AG04450 (cell line): ENCODE results near the gene ZNF454. TPM values are rescaled to one million over a fixed set of nuclear protein-coding genes. Genes with fewer than 3 reads are reported as not detected.

ENCODE experiments used
- CTCF ChIA-PET: fragments of 300-600, 350-600 bp; formaldehyde crosslinking; extraction: SDS; loops from one replicate; lab custom pipeline; 2022; ENCODE audit warnings: antibody characterized with exemption, inconsistent platforms; lab: Charles Lee
- POLR2A ChIA-PET: fragments of 350-600 bp; formaldehyde crosslinking; extraction: SDS; loops from one replicate; lab custom pipeline; 2021; ENCODE audit warnings: antibody characterized with exemption, inconsistent platforms; lab: Yijun Ruan, JAX
- DNase-seq: peaks from one replicate; pipeline ENCODE4 v3.0.0-alpha.2; 2011; ENCODE audit warnings: low read depth, low spot score
- H3K27ac ChIP-seq: one replicate; pipeline ENCODE4 v1.5.1; 2012; ENCODE audit warnings: low read depth, low read length, control low read depth
- H3K27me3 ChIP-seq: one replicate; pipeline ENCODE4 v1.6.0; 2012; ENCODE audit warnings: low read length; ENCODE audit not compliant: control insufficient read depth, insufficient read depth
- H3K4me3 ChIP-seq: 2 replicates; pipeline ENCODE4 v1.5.1; 2011; ENCODE audit warnings: mild to moderate bottlenecking, low read depth, low read length, control low read depth
- H3K9me3 ChIP-seq: 2 replicates; pipeline ENCODE4 v1.5.1; 2012; ENCODE audit warnings: low read length; ENCODE audit not compliant: control insufficient read depth, insufficient read depth
- CTCF ChIP-seq: IDR thresholded peaks from 2 replicates; pipeline ENCODE4 v1.5.1; 2011; ENCODE audit warnings: low read depth, low read length, control low read depth, inconsistent platforms
- polyA plus RNA-seq: library from polyadenylated mRNA; depleted of rRNA; stranded (reverse); fragments of >200 nt; gene quantifications from 2 replicates; pipeline ENCODE4 v1.2.3, GENCODE V29; 2011

The ZNF454 gene
- polyA plus RNA-seq, 1 experiment: 0.57 TPM

DNA sequence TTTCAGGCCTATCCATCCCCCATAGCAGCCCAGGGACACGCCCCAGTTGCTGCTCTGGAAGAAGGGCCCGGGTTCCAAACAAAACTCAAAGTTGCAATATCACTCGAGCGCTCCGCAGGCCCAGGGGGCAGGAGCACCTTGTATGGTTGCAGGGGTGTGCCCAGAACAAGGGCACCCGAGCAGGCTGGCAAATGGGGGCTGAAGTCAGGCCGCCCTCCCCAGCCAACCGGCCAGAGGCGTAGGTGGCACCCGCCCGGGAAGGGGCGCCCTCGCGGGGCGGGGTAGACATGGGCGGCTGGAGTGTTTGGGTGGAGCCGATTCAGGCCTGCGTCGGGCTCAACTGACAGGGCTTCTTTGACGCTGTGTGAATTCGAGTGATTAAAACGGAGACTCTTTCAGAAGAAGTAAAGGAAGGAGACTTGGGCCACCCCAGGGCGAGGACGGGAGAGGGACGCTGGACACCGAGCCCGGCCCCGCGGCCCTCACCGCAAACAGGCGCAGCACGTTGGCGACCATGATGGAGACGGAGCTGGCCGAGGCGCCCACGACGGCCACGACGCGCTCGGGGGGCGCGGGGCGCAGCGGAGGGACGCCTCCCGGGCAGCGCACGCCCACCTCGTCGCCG is 53.1 kb downstream of the ZNF454 start:
- Histone ChIP-seq H3K9me3 (peaks cover 90% of the 10 kb centered on the region), H3K27ac (no peak overlapping the region), H3K27me3 (no peaks in the 10 kb centered on the region), H3K4me3 (no peak overlapping the region)
- DNase-seq: no peak
- ChIA-PET CTCF (no interaction called here), POLR2A (no interaction called here)
- no peak for TF ChIP-seq CTCF

DNA sequence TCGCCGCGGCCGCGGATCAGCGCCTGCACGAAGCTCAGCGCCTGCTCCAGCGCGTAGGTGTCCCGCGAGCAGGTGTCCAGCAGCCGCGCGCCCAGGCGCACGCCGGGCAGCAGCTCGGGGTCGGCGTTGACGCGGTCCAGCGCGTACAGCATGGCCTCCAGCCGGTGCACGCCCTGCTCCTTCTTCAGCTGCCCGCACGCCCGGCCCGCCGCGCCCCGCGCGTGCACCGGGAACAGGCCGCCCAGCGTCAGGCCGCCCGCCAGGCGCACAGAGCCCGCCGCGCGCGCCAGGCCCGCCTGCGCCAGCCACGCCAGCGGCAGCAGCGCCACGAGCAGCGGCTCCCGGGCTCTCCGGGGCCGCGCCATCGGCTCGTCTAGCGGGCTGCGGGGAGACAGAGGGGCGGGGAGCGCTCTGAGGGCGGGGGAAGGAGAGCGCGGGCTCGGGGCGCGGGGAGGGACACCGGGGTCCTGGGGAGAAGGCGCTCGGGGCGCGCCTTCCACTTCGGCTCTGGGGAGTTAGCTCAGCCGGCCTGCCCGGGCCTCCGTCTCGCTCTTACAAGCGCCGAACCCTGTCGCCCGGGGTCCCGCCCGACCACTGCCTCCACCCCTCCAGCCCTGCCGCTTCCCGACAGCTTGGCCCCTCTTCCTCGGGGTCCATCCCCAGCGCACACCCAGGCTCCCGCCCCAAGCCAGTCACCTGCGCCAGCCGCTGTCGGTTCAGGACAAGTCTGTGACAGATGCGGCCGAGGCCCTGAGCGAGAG is 53.8 kb downstream of the ZNF454 start, which contains the start of gene GRM6:
GRM6 (minus strand) TSS at position 741 of the 761 bp plus-strand sequence; CDS start at position 365, 376 bp downstream.
- Histone ChIP-seq H3K9me3 (peaks cover 90% of the 10 kb centered on the region), H3K27ac (no peak within 1 kb of the TSS), H3K27me3 (no peaks in the 10 kb centered on the region), H3K4me3 (no peak within 1 kb of the TSS)
- ChIA-PET CTCF (no interaction called here), POLR2A (no interaction called here)
- TF ChIP-seq CTCF: no peak
- no peak for DNase-seq

DNA sequence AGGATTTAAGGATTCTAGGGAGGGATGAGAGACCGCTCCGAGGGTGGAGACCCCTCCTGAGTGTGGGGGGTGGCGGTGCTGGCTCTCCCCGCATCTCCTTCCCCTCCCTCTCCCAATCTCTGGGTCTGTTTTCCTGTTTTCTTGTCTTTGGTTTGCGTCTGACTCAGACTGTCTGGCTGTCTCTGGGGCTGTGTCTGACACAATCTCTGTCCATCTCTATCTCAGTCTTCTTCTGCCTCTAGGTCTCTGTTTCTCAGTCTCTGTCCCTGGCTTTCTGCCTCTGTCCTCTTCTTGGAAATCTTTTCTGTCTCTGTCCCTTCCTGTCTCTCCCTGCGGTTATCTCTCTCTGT is 54.3 kb downstream of the ZNF454 start:
- no peak overlapping the region for H3K4me3 ChIP-seq
- ChIA-PET POLR2A (no interaction called here), CTCF (no interaction called here)
- TF ChIP-seq CTCF: no peak
- H3K27ac ChIP-seq: no peak overlapping the region
- DNase-seq: no peak
- no peaks in the 10 kb centered on the region for H3K27me3 ChIP-seq
- H3K9me3 ChIP-seq: peaks cover 86% of the 10 kb centered on the region

- Histone ChIP-seq H3K27me3 (no peaks in the 10 kb centered on the region), H3K9me3 (peaks cover 83% of the 10 kb centered on the region), H3K27ac (no peak overlapping the region), H3K4me3 (no peak overlapping the region)
- ChIA-PET POLR2A (no interaction called here), CTCF (no interaction called here)
- no peak for DNase-seq
- no peak for TF ChIP-seq CTCF
Measured at GRCh38 chr5:178996156-178996555, 55.2 kb downstream of the ZNF454 start.

DNA sequence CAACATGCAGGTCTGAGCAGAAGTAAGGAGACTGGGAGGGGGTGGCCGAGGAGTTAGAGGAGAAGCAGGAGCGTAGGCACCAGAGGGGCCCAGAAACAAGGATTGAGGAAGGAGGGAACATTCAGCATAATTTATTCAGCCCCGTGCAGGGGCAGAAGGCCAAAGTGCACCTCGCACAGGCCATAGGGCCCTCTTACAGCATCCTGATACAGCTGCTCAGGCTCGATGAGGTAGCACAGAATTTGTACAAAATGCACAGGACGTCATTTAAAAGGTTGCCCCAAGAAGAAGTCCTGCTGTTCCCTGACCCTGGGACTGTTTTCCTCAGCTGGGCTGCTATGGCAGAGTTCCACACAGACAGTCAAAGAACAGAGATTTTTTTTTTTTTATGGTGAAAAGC is 56.2 kb downstream of the ZNF454 start:
- no peaks in the 10 kb centered on the region for H3K27me3 ChIP-seq
- ChIA-PET CTCF (no interaction called here), POLR2A (no interaction called here)
- TF ChIP-seq CTCF: no peak
- no peak for DNase-seq
- H3K27ac ChIP-seq: no peak overlapping the region
- H3K4me3 ChIP-seq: no peak overlapping the region
- peaks cover 78% of the 10 kb centered on the region for H3K9me3 ChIP-seq
